ENCODE results near the gene ZNF761.
"Not testable (repeated sequence)": the region's sequence is repeated elsewhere in the genome, so short reads cannot be mapped to it uniquely, and the experiment has no call there.

Gene ZNF761

GRCh38 chr19:53460131-53460721 is 28.4 kb downstream of the ZNF761 start:
- DNase-seq = not testable (repeated sequence)

GRCh38 chr19:53461866-53462265 is 30.1 kb downstream of the ZNF761 start:
- DNase-seq = no peak

- no peak for DNase-seq
Measured at GRCh38 chr19:53462861-53463260, 31.1 kb downstream of the ZNF761 start.

- no peak for DNase-seq
Measured at GRCh38 chr19:53463263-53463662, 31.5 kb downstream of the ZNF761 start.

GRCh38 chr19:53466726-53467484 is 35.1 kb downstream of the ZNF761 start:
- DNase-seq = no peak

- peak; percentile 96 for DNase-seq
Measured at GRCh38 chr19:53467485-53468262, 35.9 kb downstream of the ZNF761 start, which contains the start of gene ZNF813. Gene ZNF813 (plus strand): TSS chr19:53467733. CDS start chr19:53483823, 16,090 bp downstream.

GRCh38 chr19:53468628-53469027 is 36.8 kb downstream of the ZNF761 start:
- not testable (repeated sequence) for DNase-seq

GRCh38 chr19:53471916-53472315 is 40.1 kb downstream of the ZNF761 start:
- DNase-seq = no peak

- not testable (repeated sequence) for DNase-seq
Measured at GRCh38 chr19:53474832-53475231, 43.0 kb downstream of the ZNF761 start.

GRCh38 chr19:53475470-53475869 is 43.7 kb downstream of the ZNF761 start:
- not testable (repeated sequence) for DNase-seq

- DNase-seq = not testable (repeated sequence)
Measured at GRCh38 chr19:53483751-53484150, 52.0 kb downstream of the ZNF761 start.

- DNase-seq = no peak
Measured at GRCh38 chr19:53485046-53486004, 53.5 kb downstream of the ZNF761 start.

- DNase-seq = no peak
Measured at GRCh38 chr19:53492153-53492552, 60.4 kb downstream of the ZNF761 start.

GRCh38 chr19:53497311-53498023 is 65.7 kb downstream of the ZNF761 start:
- DNase-seq = not testable (repeated sequence)

- DNase-seq = not testable (repeated sequence)
Measured at GRCh38 chr19:53498024-53498395, 66.2 kb downstream of the ZNF761 start.

GRCh38 chr19:53503151-53503550 is 71.4 kb downstream of the ZNF761 start:
- DNase-seq = not testable (repeated sequence)

- DNase-seq = not testable (repeated sequence)
Measured at GRCh38 chr19:53503671-53504364, 72.0 kb downstream of the ZNF761 start.

- DNase-seq = not testable (repeated sequence)
Measured at GRCh38 chr19:53504365-53504703, 72.5 kb downstream of the ZNF761 start.

GRCh38 chr19:53504885-53505284 is 73.1 kb downstream of the ZNF761 start:
- DNase-seq = no peak

GRCh38 chr19:53506728-53507127 is 74.9 kb downstream of the ZNF761 start:
- DNase-seq = no peak
